CD4-positive, alpha-beta T cell (primary cell): ENCODE results near the gene RPP40. TPM values are rescaled to one million over a fixed set of nuclear protein-coding genes. Genes with fewer than 3 reads are reported as not detected.

Experiments
- ATAC-seq: fragments of 200-7000 bp; cut with Tn5 transposase; one replicate; pipeline ENCODE4 v1.10.0; 2022; ENCODE audit warnings: mild to moderate bottlenecking; ENCODE audit not compliant: poor library complexity
- CTCF ChIA-PET: fragments of 350-600 bp; sonication (Branson Sonifier 250); formaldehyde crosslinking; loops from one replicate; lab custom pipeline; 2021; ENCODE audit warnings: antibody characterized with exemption, inconsistent platforms; lab: Charles Lee
- POLR2A ChIA-PET: fragments of 350-600 bp; sonication (Branson Sonifier 250); formaldehyde crosslinking; loops from one replicate; lab custom pipeline; 2021; ENCODE audit warnings: antibody characterized with exemption, inconsistent platforms; lab: Charles Lee
- DNase-seq, 14 experiments: peaks; one replicate each; pipeline ENCODE4 v3.0.0-alpha.2; 2013 to 2020; ENCODE audit warnings: mixed read lengths in 2 of 14
- H3K27ac ChIP-seq, 2 donors: one replicate each; pipeline versions ENCODE4 v1.5.1 to v1.7.0; 2013; ENCODE audit warnings: low read length in 2 of 2, low read depth in 1 of 2, mild to moderate bottlenecking in 1 of 2
- H3K27me3 ChIP-seq, 2 experiments: 1 replicate in 1 of 2; 2 replicates in 1 of 2; pipeline versions ENCODE4 v1.6.1 to v1.7.0; 2013; ENCODE audit warnings: low read length in 2 of 2, control low read depth in 1 of 2, mild to moderate bottlenecking in 1 of 2, moderate library complexity in 1 of 2; ENCODE audit not compliant: insufficient read depth in 2 of 2, control insufficient read depth in 1 of 2
- H3K36me3 ChIP-seq: one replicate; pipeline ENCODE4 v1.6.1; 2013; ENCODE audit warnings: low read length, control low read depth; ENCODE audit not compliant: insufficient read depth
- H3K4me1 ChIP-seq: one replicate; pipeline ENCODE4 v1.6.1; 2013; ENCODE audit warnings: low read length, control low read depth; ENCODE audit not compliant: insufficient read depth
- H3K4me3 ChIP-seq: one replicate; pipeline ENCODE4 v1.5.1; 2013; ENCODE audit warnings: mild to moderate bottlenecking, low read length, moderate library complexity
- H3K9me3 ChIP-seq, 2 experiments: 1 replicate in 1 of 2; 2 replicates in 1 of 2; pipeline versions ENCODE4 v1.6.1 to v1.7.0; 2013; ENCODE audit warnings: low read length in 2 of 2, mild to moderate bottlenecking in 2 of 2, control low read depth in 1 of 2, moderate library complexity in 1 of 2; ENCODE audit not compliant: control insufficient read depth in 1 of 2, insufficient read depth in 1 of 2
- H3K27ac Mint-ChIP-seq: one replicate; pipeline ENCODE4 v1.8.0; 2020; ENCODE audit warnings: mixed read lengths
- H3K27me3 Mint-ChIP-seq: one replicate; pipeline ENCODE4 v1.8.0; 2021; ENCODE audit warnings: mixed read lengths
- H3K36me3 Mint-ChIP-seq: one replicate; pipeline ENCODE4 v1.8.0; 2021; ENCODE audit warnings: low read depth, mixed read lengths
- H3K4me1 Mint-ChIP-seq: one replicate; pipeline ENCODE4 v1.8.0; 2021; ENCODE audit warnings: low read depth, mixed read lengths
- H3K4me3 Mint-ChIP-seq: one replicate; pipeline ENCODE4 v1.8.0; 2020; ENCODE audit warnings: mild to moderate bottlenecking, mixed read lengths
- H3K9me3 Mint-ChIP-seq: one replicate; pipeline ENCODE4 v1.8.0; 2020; ENCODE audit warnings: mixed read lengths
- CTCF ChIP-seq: fragments of 200-600 bp; IDR thresholded peaks from one replicate; pipeline ENCODE4 v1.8.0; 2022; ENCODE audit warnings: antibody characterized with exemption, mild to moderate bottlenecking
- intact Hi-C, 2 experiments: fragments of 100-400 bp; cut with DNase I in 1 of 2; cut with micrococcal nuclease in 1 of 2; formaldehyde crosslinking; loops; one replicate each; pipeline versions ENCODE4 v1.15.1 to v1.9.0; 2023 to 2025; cut with DNase I, micrococcal nuclease
- total RNA-seq, 174 experiments: library from RNA in 2 of 174; stranded (reverse) in 2 of 174; gene quantifications; one replicate each; pipeline ENCODE4 v1.2.3 and lab custom pipeline; 2021 to 2026

RPP40 gene
- total RNA-seq, 2 experiments from 2014 or later, result 0.36 to 0.69 TPM

DNA sequence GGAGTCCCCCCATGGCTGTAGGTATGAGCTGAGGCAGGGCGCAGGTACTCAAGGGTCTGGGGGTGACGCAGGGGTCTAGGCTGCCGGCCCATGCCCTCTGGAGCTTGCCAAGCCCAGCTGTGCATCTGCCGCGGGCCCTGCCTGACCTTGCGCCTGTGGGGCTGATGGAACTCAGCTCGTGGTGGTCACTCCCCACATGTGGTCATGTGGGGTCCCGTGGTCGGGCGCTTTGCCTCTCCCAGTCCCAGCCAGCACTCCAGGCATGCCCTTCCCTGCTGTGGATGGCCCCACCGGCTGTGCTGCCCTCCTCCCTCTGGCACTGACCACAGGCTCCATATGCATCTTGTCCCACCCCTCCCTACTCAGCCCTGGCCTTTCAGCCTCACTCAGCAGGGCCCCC lies 57.3 kb downstream of the RPP40 start:
- Mint-ChIP-seq H3K4me1 (peaks cover 13% of the 10 kb centered on the region), H3K4me3 (no peak overlapping the region), H3K27ac (no peak overlapping the region), H3K27me3 (no peaks in the 10 kb centered on the region), H3K9me3 (no peaks in the 10 kb centered on the region), H3K36me3 (peaks cover 78% of the 10 kb centered on the region)
- Histone ChIP-seq H3K27ac (no peak overlapping the region), H3K4me1 (peaks cover 4% of the 10 kb centered on the region), H3K36me3 (peaks cover 50% of the 10 kb centered on the region), H3K9me3 (no peaks in the 10 kb centered on the region), H3K4me3 (no peak overlapping the region), H3K27me3 (no peaks in the 10 kb centered on the region)
- intact Hi-C loops, result no loop called here
- DNase-seq, result no peak
- POLR2A ChIA-PET, result no interaction called here
- CTCF ChIA-PET, result no interaction called here
- no peak for ATAC-seq
- TF ChIP-seq CTCF, result no peak

Other genes with a start within 250 kb of the RPP40 start
- 10 to 100 TPM; 23.8 to 23.9 TPM for gene CDYL, start 227.6 kb downstream of the RPP40 start, total RNA-seq
- not detected for gene PPP1R3G, start 81.3 kb upstream of the RPP40 start, total RNA-seq